ENCODE results near the gene MDN1. TPM values are rescaled to one million over a fixed set of nuclear protein-coding genes. Genes with fewer than 3 reads are reported as not detected.

MDN1 gene
- total and polyA plus RNA-seq, 2 of the 4 experiments (the other 2 are of a cell fraction): 7.7 to 26.7 TPM

GRCh38 chr6:89862698-89863097 lies 43.1 kb upstream of the MDN1 start:
- intact Hi-C loops (cut with micrococcal nuclease) (no loop called here), dilution Hi-C loops (cut with HindIII; ENCODE audit: low sequenced_read_pairs, unreplicated experiment) (no loop called here), in situ Hi-C loops (cut with MboI; ENCODE audit: low sequenced_read_pairs) (no loop called here)
- no peak overlapping the region for H3K4me2 ChIP-seq (ENCODE audit: low read depth, low read length)
- DNase-seq (no peak), ATAC-seq (ENCODE audit: low read depth) (no peak)
- no peak overlapping the region for H3K56ac ChIP-seq (ENCODE audit: extremely low read depth, insufficient read depth, low read length)
- H3K9ac ChIP-seq (ENCODE audit: low read depth, low read length): no peak overlapping the region
- no peaks in the 10 kb centered on the region for H3K9me3 ChIP-seq (ENCODE audit: control insufficient read depth, insufficient read depth, low read length)
- no peak overlapping the region for H3K4me3 ChIP-seq (ENCODE audit: insufficient read depth, low read depth, low read length)
- peaks cover 24% of the 10 kb centered on the region for H3K36me3 ChIP-seq (ENCODE audit: control insufficient read depth, insufficient read depth, low read length)
- H2BK5ac ChIP-seq (ENCODE audit: low read depth, low read length, poor library complexity, severe bottlenecking): no peak overlapping the region
- H2AK5ac ChIP-seq (ENCODE audit: low read depth, low read length): no peak overlapping the region
- H3K14ac ChIP-seq (replicated peaks; ENCODE audit: low read depth, low read length): no peak overlapping the region
- no peak overlapping the region for H3K27ac ChIP-seq (ENCODE audit: insufficient read depth, low read length)
- no peak for TF ChIP-seq FOS (IDR thresholded peaks at IDR 0.05; ENCODE audit: low read depth, low read length)
- no peak for TF ChIP-seq SMC3 (IDR thresholded peaks at IDR 0.05; ENCODE audit: low read depth, low read length)
- TF ChIP-seq POLR2A (IDR thresholded peaks at IDR 0.05; ENCODE audit: low read depth, low read length): no peak
- TF ChIP-seq ELK1 (IDR thresholded peaks at IDR 0.05; ENCODE audit: borderline replicate concordance, low read depth, low read length): no peak
- TF ChIP-seq NFE2L2 (IDR thresholded peaks at IDR 0.05; ENCODE audit: low read depth, low read length): no peak
- TF ChIP-seq USF2 (IDR thresholded peaks at IDR 0.05; ENCODE audit: low read depth, low read length): no peak
- TF ChIP-seq RCOR1 (IDR thresholded peaks at IDR 0.05; ENCODE audit: insufficient replicate concordance, low read length): no peak
- no peak for TF ChIP-seq MAZ (IDR thresholded peaks at IDR 0.05; ENCODE audit: borderline replicate concordance, low read depth, low read length)
- TF ChIP-seq CHD1 (IDR thresholded peaks at IDR 0.05; ENCODE audit: low read depth, low read length): no peak
- TF ChIP-seq MAFK (IDR thresholded peaks at IDR 0.05; ENCODE audit: low read depth, low read length): no peak
- no peak for TF ChIP-seq RAD21 (IDR thresholded peaks at IDR 0.05; ENCODE audit: low read length)
- no peak for TF ChIP-seq CTCF (conservative IDR thresholded peaks at IDR 0.05; ENCODE audit: low read depth, low read length)
- TF ChIP-seq MXI1 (IDR thresholded peaks at IDR 0.05; ENCODE audit: borderline replicate concordance, low read depth, low read length): no peak
- no peak for TF ChIP-seq CEBPB (IDR thresholded peaks at IDR 0.05; ENCODE audit: low read depth, low read length)
- TF ChIP-seq RFX5 (IDR thresholded peaks at IDR 0.05; ENCODE audit: low read depth, low read length): no peak
- no peak for TF ChIP-seq BHLHE40 (IDR thresholded peaks at IDR 0.05; ENCODE audit: low read depth, low read length)
- no peak overlapping the region for H3K4ac ChIP-seq (ENCODE audit: low read depth, low read length)
- H2AFZ ChIP-seq (replicated peaks; ENCODE audit: low read length, poor library complexity): no peak overlapping the region
- no peak overlapping the region for H3K23ac ChIP-seq (ENCODE audit: low read depth, low read length)
- H3K27me3 ChIP-seq (ENCODE audit: control insufficient read depth, insufficient read depth, low read length): no peaks in the 10 kb centered on the region
- no peak overlapping the region for H2BK15ac ChIP-seq (ENCODE audit: low read depth, low read length)
- CTCF ChIA-PET: no interaction called here
- no peak overlapping the region for H3K18ac ChIP-seq (ENCODE audit: low read depth, low read length)
- no peaks in the 10 kb centered on the region for H4K20me1 ChIP-seq (ENCODE audit: insufficient read depth, low read length)
- POLR2A ChIA-PET (ENCODE audit: unreplicated experiment): no interaction called here
- WGBS, 2 experiments (ENCODE audit: extremely low coverage in 2 of 2, insufficient read length in 1 of 2): no CpG with 5 or more reads among the region's 2 CpGs
- H4K8ac ChIP-seq (ENCODE audit: low read depth in 2 of 2, low read length in 2 of 2): no peak overlapping the region
- H2AK9ac ChIP-seq (replicated peaks; ENCODE audit: low read depth, low read length, poor library complexity): no peak overlapping the region
- no peaks in the 10 kb centered on the region for H3K4me1 ChIP-seq (ENCODE audit: control insufficient read depth, insufficient read depth, low read length)
- H4K91ac ChIP-seq (ENCODE audit: insufficient read depth, low read depth, low read length): no peak overlapping the region
- H2BK20ac ChIP-seq (ENCODE audit: low read depth, low read length): no peak overlapping the region
- no peak overlapping the region for H2BK120ac ChIP-seq (ENCODE audit: low read depth, low read length)
- peaks cover 0 to 3% of the 10 kb centered on the region in 2 experiments; a peak in 1 of 4 replicates for H3K79me1 ChIP-seq (ENCODE audit: low read depth in 1 of 2, low read length in 2 of 2)
- no peak overlapping the region for H4K5ac ChIP-seq (ENCODE audit: low read depth, low read length)
- BruUV-seq (replicated peaks): TSS peak; percentile 53
- no peaks in the 10 kb centered on the region for H3K9me1 ChIP-seq (ENCODE audit: insufficient read depth, low read length)
